HCT116 (cell line): Measurements from ENCODE around the gene TLX3. TPM values are rescaled to one million over a fixed set of nuclear protein-coding genes. Genes with fewer than 3 reads are reported as not detected.

Experiments used
- ATAC-seq: fragments of 200-7000 bp; cut with Tn5 transposase; 2 replicates; pipeline ENCODE4 v1.9.1; 2020; ENCODE audit warnings: mild to moderate bottlenecking, moderate library complexity
- BruUV-seq: library from RNA; stranded (reverse); fragments of 400-500 nt; replicated peaks from 2 replicates; lab custom pipeline; 2021; lab: Mats Ljungman, UMichigan
- CTCF ChIA-PET: fragments of 300-600 bp; sonication (Branson Sonifier 250); formaldehyde crosslinking; loops from one replicate; lab custom pipeline; 2021; ENCODE audit warnings: antibody characterized with exemption; lab: Charles Lee
- POLR2A ChIA-PET: fragments of 300-600, 350-600 bp; sonication (Branson Sonifier 250); formaldehyde crosslinking; loops from one replicate; lab custom pipeline; 2021; ENCODE audit warnings: antibody characterized with exemption; lab: Charles Lee
- RAD21 ChIA-PET, 2 experiments: fragments of 300-600 bp; sonication (Branson Sonifier 250); formaldehyde crosslinking; loops; one replicate each; lab custom pipeline; 2023; ENCODE audit warnings: low total read pairs in 2 of 2; ENCODE audit not compliant: uncharacterized antibody in 2 of 2, unreplicated experiment in 2 of 2, low non-redundant PET in 1 of 2; lab: Charles Lee
- DNase-seq: peaks from one replicate; pipeline ENCODE4 v3.0.0-alpha.2; 2010; ENCODE audit warnings: low read depth, low spot score
- H2AFZ ChIP-seq: fragments of 200-600 bp; shearing (Covaris generic), sonication (generic); 2 replicates; pipeline ENCODE4 v1.6.1; 2017; ENCODE audit warnings: low read depth, mixed run types, mixed read lengths, antibody characterized with exemption, low read length; ENCODE audit not compliant: poor library complexity, severe bottlenecking
- H3K27ac ChIP-seq: 2 replicates; pipeline ENCODE4 v1.5.1; 2012; ENCODE audit warnings: low read depth, low read length
- H3K27me3 ChIP-seq: fragments of 200-600 bp; sonication (generic); 2 replicates; pipeline ENCODE4 v1.6.1; 2016; ENCODE audit warnings: mixed run types, low read length, mixed read lengths; ENCODE audit not compliant: insufficient read depth
- H3K36me3 ChIP-seq, 2 experiments: fragments of 200-500 bp in 1 of 2; fragments of 200-600 bp in 1 of 2; sonication (Bioruptor generic) in 1 of 2; sonication (generic) in 1 of 2; 2 replicates each; pipeline versions ENCODE4 v1.5.1 to v1.6.1; 2014 to 2016; ENCODE audit warnings: low read length in 2 of 2, inconsistent platforms in 1 of 2, mixed read lengths in 1 of 2, mixed run types in 1 of 2; ENCODE audit not compliant: insufficient read depth in 2 of 2, control insufficient read depth in 1 of 2
- H3K4me1 ChIP-seq, 2 experiments: fragments of 200-600 bp in 1 of 2; sonication (generic) in 1 of 2; 2 replicates each; pipeline versions ENCODE4 v1.5.1 to v1.6.1; 2012 to 2017; ENCODE audit warnings: low read length in 2 of 2, inconsistent platforms in 1 of 2, mild to moderate bottlenecking in 1 of 2, mixed read lengths in 1 of 2, mixed run types in 1 of 2, moderate library complexity in 1 of 2; ENCODE audit not compliant: insufficient read depth in 2 of 2, control insufficient read depth in 1 of 2
- H3K4me2 ChIP-seq: fragments of 200-600 bp; sonication (generic); 2 replicates; pipeline ENCODE4 v1.6.1; 2017; ENCODE audit warnings: mixed run types, low read length, mixed read lengths
- H3K4me3 ChIP-seq, 2 experiments: fragments of 200-600 bp in 1 of 2; sonication (generic) in 1 of 2; replicated peaks in 1 of 2; 2 replicates each; pipeline ENCODE4 v1.5.1; 2011 to 2016; ENCODE audit warnings: low read length in 2 of 2, control low read depth in 1 of 2, low read depth in 1 of 2, mild to moderate bottlenecking in 1 of 2, mixed read lengths in 1 of 2, mixed run types in 1 of 2
- H3K79me2 ChIP-seq: fragments of 200-600 bp; sonication (generic); 2 replicates; pipeline ENCODE4 v1.6.1; 2017; ENCODE audit warnings: mild to moderate bottlenecking, mixed run types, low read length, moderate library complexity, mixed read lengths; ENCODE audit not compliant: insufficient read depth
- H3K9ac ChIP-seq: fragments of 200-600 bp; sonication (generic); 2 replicates; pipeline ENCODE4 v1.6.1; 2016; ENCODE audit warnings: low read length, mixed read lengths
- H3K9me2 ChIP-seq: fragments of 200-600 bp; sonication (generic), shearing (Covaris generic); 2 replicates; pipeline ENCODE4 v1.6.1; 2017; ENCODE audit warnings: mixed run types, mild to moderate bottlenecking, moderate library complexity; ENCODE audit not compliant: insufficient read depth
- H3K9me3 ChIP-seq, 2 experiments: fragments of 200-500 bp in 1 of 2; fragments of 200-600 bp in 1 of 2; sonication (Bioruptor generic) in 1 of 2; sonication (generic) in 1 of 2; 2 replicates each; pipeline ENCODE4 v1.6.1; 2014 to 2017; ENCODE audit warnings: low read length in 2 of 2, mixed read lengths in 2 of 2, inconsistent platforms in 1 of 2, low read depth in 1 of 2, mild to moderate bottlenecking in 1 of 2, mixed run types in 1 of 2, moderate library complexity in 1 of 2; ENCODE audit not compliant: control insufficient read depth in 1 of 2, insufficient read depth in 1 of 2
- H4K20me1 ChIP-seq: fragments of 200-600 bp; sonication (generic), shearing (Covaris generic); 2 replicates; pipeline ENCODE4 v1.6.1; 2017; ENCODE audit warnings: mixed run types, mild to moderate bottlenecking, moderate library complexity; ENCODE audit not compliant: insufficient read depth
- CBX3 ChIP-seq: IDR thresholded peaks from 2 replicates; pipeline ENCODE4 v1.6.1; 2012; ENCODE audit warnings: low read depth
- CEBPB ChIP-seq: IDR thresholded peaks from 2 replicates; pipeline ENCODE4 v1.6.1; 2012; ENCODE audit warnings: low read depth
- EZH2phosphoT487 ChIP-seq: fragments of 200-600 bp; IDR thresholded peaks from 2 replicates; pipeline ENCODE4 v1.6.1; 2018; ENCODE audit warnings: antibody characterized with exemption, borderline replicate concordance
- JUND ChIP-seq: IDR thresholded peaks from 2 replicates; pipeline ENCODE4 v1.6.1; 2012
- POLR2A ChIP-seq: IDR thresholded peaks from 2 replicates; pipeline ENCODE4 v1.7.0; 2011; ENCODE audit warnings: borderline replicate concordance; ENCODE audit not compliant: insufficient read depth, insufficient read length; ENCODE audit errors: extremely low read depth
- POLR2AphosphoS5 ChIP-seq: IDR thresholded peaks from 2 replicates; pipeline ENCODE4 v1.6.1; 2011; ENCODE audit warnings: mild to moderate bottlenecking, low read depth, low read length, moderate library complexity
- RAD21 ChIP-seq: IDR thresholded peaks from 2 replicates; pipeline ENCODE4 v1.6.1; 2012; ENCODE audit warnings: low read depth, mild to moderate bottlenecking
- SRF ChIP-seq: IDR thresholded peaks from 2 replicates; pipeline ENCODE4 v1.6.1; 2012; ENCODE audit warnings: low read depth
- TCF7L2 ChIP-seq: IDR thresholded peaks from 2 replicates; pipeline ENCODE4 v1.7.0; 2011; ENCODE audit warnings: borderline replicate concordance, inconsistent platforms; ENCODE audit not compliant: insufficient read depth, insufficient read length; ENCODE audit errors: extremely low read depth
- YY1 ChIP-seq: IDR thresholded peaks from 2 replicates; pipeline ENCODE4 v1.6.1; 2011; ENCODE audit warnings: low read length, low read depth, moderate library complexity, mild to moderate bottlenecking; ENCODE audit not compliant: insufficient replicate concordance; ENCODE audit errors: extremely low read depth
- ZNF274 ChIP-seq: fragments of 200-500 bp; sonication (Bioruptor generic); IDR thresholded peaks from 2 replicates; pipeline ENCODE4 v1.6.1; 2014; ENCODE audit warnings: mild to moderate bottlenecking, low read depth, low read length, inconsistent platforms
- intact Hi-C: fragments of 100-400 bp; cut with micrococcal nuclease; formaldehyde crosslinking; loops from 2 replicates; pipeline ENCODE4 v1.10.0; 2022
- total RNA-seq: library from RNA; stranded (reverse); gene quantifications from one replicate; pipeline ENCODE4 v1.2.1, GENCODE V29; 2021; ENCODE audit not compliant: unreplicated experiment
- TF ChIP-seq, protein P1 (sequence below), 3 experiments: fragments of 200-600 bp in 1 of 3; sonication (generic) in 1 of 3; IDR thresholded peaks in 2 of 3; conservative IDR thresholded peaks in 1 of 3; 2 replicates each; pipeline ENCODE4 v1.5.1; 2012 to 2017; ENCODE audit warnings: low read depth in 2 of 3, low read length in 2 of 3, antibody characterized with exemption in 1 of 3, borderline replicate concordance in 1 of 3, control low read depth in 1 of 3, mild to moderate bottlenecking in 1 of 3, mixed read lengths in 1 of 3, mixed run types in 1 of 3, moderate library complexity in 1 of 3; ENCODE audit not compliant: insufficient read depth in 1 of 3

TLX3 gene
- total RNA-seq, 1 experiment from 2014 or later, result 4.6 TPM

DNA sequence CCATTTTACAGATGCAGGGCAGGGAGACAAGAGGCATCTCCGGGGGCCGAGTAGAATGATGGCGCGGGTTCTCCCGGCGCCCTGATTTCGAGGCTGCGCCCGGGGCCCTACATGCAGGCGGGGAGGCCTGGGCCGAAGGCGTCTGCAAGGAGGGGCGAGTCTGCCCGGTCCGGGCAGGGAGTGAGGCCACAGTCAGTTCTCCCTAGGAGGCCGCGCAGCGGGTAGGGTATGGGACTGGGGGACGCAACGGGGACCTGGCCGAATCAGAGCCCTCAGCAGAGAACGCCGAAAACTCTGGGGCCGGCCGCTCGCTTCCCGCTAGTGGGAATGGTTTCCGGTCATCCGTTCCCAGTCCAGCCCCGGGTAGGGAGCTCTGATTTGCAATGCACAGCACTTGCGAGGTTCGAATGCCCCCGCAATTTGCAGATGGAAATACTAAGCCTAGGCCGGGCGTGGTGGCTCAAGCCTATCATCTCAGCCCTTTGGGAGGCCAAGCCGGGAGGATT lies 6.4 kb downstream of the TLX3 start:
- Histone ChIP-seq H4K20me1 (no peaks in the 10 kb centered on the region), H3K27ac (no peak overlapping the region), H3K4me2 (no peak overlapping the region), H3K4me1 (no peaks in the 10 kb centered on the region), H3K9me2 (no peaks in the 10 kb centered on the region), H3K9me3 (no peaks in the 10 kb centered on the region)
- BruUV-seq, result no TSS peak
- POLR2A ChIA-PET, result no interaction called here
- intact Hi-C loops, result no loop called here
- no peak for ATAC-seq
- TF ChIP-seq JUND (no peak), SRF (no peak), TCF7L2 (no peak), YY1 (no peak), CEBPB (no peak), ZNF274 (no peak), POLR2AphosphoS5 (no peak), RAD21 (no peak), CBX3 (no peak), POLR2A (no peak), EZH2phosphoT487 (no peak)
- TF ChIP-seq, protein P1, sequence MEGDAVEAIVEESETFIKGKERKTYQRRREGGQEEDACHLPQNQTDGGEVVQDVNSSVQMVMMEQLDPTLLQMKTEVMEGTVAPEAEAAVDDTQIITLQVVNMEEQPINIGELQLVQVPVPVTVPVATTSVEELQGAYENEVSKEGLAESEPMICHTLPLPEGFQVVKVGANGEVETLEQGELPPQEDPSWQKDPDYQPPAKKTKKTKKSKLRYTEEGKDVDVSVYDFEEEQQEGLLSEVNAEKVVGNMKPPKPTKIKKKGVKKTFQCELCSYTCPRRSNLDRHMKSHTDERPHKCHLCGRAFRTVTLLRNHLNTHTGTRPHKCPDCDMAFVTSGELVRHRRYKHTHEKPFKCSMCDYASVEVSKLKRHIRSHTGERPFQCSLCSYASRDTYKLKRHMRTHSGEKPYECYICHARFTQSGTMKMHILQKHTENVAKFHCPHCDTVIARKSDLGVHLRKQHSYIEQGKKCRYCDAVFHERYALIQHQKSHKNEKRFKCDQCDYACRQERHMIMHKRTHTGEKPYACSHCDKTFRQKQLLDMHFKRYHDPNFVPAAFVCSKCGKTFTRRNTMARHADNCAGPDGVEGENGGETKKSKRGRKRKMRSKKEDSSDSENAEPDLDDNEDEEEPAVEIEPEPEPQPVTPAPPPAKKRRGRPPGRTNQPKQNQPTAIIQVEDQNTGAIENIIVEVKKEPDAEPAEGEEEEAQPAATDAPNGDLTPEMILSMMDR (IDR thresholded peaks at IDR 0.05 in 2 of 3, conservative IDR thresholded peaks at IDR 0.05 in 1 of 3; ENCODE audit: borderline replicate concordance in 1 of 3, insufficient read depth in 1 of 3, low read depth in 2 of 3, low read length in 2 of 3), result no peak
- TF ChIP-seq, all 23 proteins: peak for 0
- ChIA-PET RAD21 (no interaction called here), CTCF (no interaction called here)
- DNase-seq, result no peak
- Histone ChIP-seq H3K36me3 (no peaks in the 10 kb centered on the region), H3K4me3 (no peak overlapping the region), H3K9ac (no peak overlapping the region), H3K27me3 (no peaks in the 10 kb centered on the region), H3K79me2 (no peaks in the 10 kb centered on the region), H2AFZ (no peak overlapping the region)
